MM.1S (cell line): Measurements from ENCODE around the gene PRKCB.

Source experiments
- DNase-seq: peaks from one replicate; pipeline ENCODE4 v3.0.0-alpha.2; 2015
- H2AFZ ChIP-seq: fragments of 300-600 bp; sonication (generic); 2 replicates; pipeline ENCODE4 v1.6.0; 2016; ENCODE audit warnings: antibody characterized with exemption, low read length
- H3F3A ChIP-seq: fragments of 300-600 bp; sonication (generic); 2 replicates; pipeline ENCODE4 v1.6.1; 2016; ENCODE audit warnings: mild to moderate bottlenecking, antibody characterized with exemption, low read length, moderate library complexity, mixed read lengths; ENCODE audit not compliant: insufficient read depth
- H3K27ac ChIP-seq: fragments of 300-600 bp; sonication (generic); 2 replicates; pipeline ENCODE4 v1.5.1; 2016; ENCODE audit warnings: mild to moderate bottlenecking, low read length
- H3K27me3 ChIP-seq: fragments of 300-600 bp; sonication (generic); replicated peaks from 2 replicates; pipeline ENCODE4 v1.6.0; 2016; ENCODE audit warnings: low read length; ENCODE audit not compliant: insufficient read depth
- H3K36me3 ChIP-seq: fragments of 300-600 bp; sonication (generic); replicated peaks from 2 replicates; pipeline ENCODE4 v1.6.1; 2016; ENCODE audit warnings: mild to moderate bottlenecking, low read length, mixed read lengths; ENCODE audit not compliant: insufficient read depth
- H3K4me1 ChIP-seq: fragments of 300-600 bp; sonication (generic); 2 replicates; pipeline ENCODE4 v1.6.1; 2016; ENCODE audit warnings: low read length, mixed read lengths
- H3K4me2 ChIP-seq: fragments of 300-600 bp; sonication (generic); 2 replicates; pipeline ENCODE4 v1.6.0; 2016; ENCODE audit warnings: low read depth, low read length
- H3K4me3 ChIP-seq: fragments of 300-600 bp; sonication (generic); 2 replicates; pipeline ENCODE4 v1.5.1; 2016; ENCODE audit warnings: low read length, mixed read lengths
- H3K79me2 ChIP-seq: fragments of 300-600 bp; sonication (generic); 2 replicates; pipeline ENCODE4 v1.6.1; 2016; ENCODE audit warnings: mixed run types, low read length, mixed read lengths
- H3K9ac ChIP-seq: fragments of 300-600 bp; sonication (generic); 2 replicates; pipeline ENCODE4 v1.6.1; 2016; ENCODE audit warnings: low read length, mixed read lengths
- H3K9me2 ChIP-seq: fragments of 300-600 bp; sonication (generic); replicated peaks from 2 replicates; pipeline ENCODE4 v1.6.1; 2016; ENCODE audit warnings: mild to moderate bottlenecking, low read length, mixed read lengths; ENCODE audit not compliant: insufficient read depth
- H3K9me3 ChIP-seq: fragments of 300-600 bp; sonication (generic); replicated peaks from 2 replicates; pipeline ENCODE4 v1.6.1; 2016; ENCODE audit warnings: mild to moderate bottlenecking, low read length, mixed read lengths; ENCODE audit not compliant: insufficient read depth
- H4K20me1 ChIP-seq: fragments of 300-600 bp; sonication (generic); 2 replicates; pipeline ENCODE4 v1.6.1; 2016; ENCODE audit warnings: mild to moderate bottlenecking, low read length, moderate library complexity, mixed read lengths; ENCODE audit not compliant: insufficient read depth
- EZH2 ChIP-seq: fragments of 300-600 bp; sonication (generic); optimal IDR thresholded peaks from 2 replicates; pipeline ENCODE3; 2017; ENCODE audit warnings: low read depth, mild to moderate bottlenecking, antibody characterized with exemption, low read length, mixed read lengths
- EZH2phosphoT487 ChIP-seq: fragments of 300-600 bp; sonication (generic); IDR thresholded peaks from 2 replicates; pipeline ENCODE4 v1.6.1; 2018; ENCODE audit warnings: antibody characterized with exemption, low read length
- TF ChIP-seq, protein P1 (sequence below): fragments of 300-600 bp; sonication (generic); IDR thresholded peaks from 2 replicates; pipeline ENCODE4 v1.5.1; 2016; ENCODE audit warnings: antibody characterized with exemption, low read length, mixed read lengths

Gene PRKCB

GRCh38 chr16:23981429-23982399, 145.9 kb downstream of the PRKCB start:
- Histone ChIP-seq H3F3A (no peaks in the 10 kb centered on the region), H3K9me2 (no peaks in the 10 kb centered on the region), H3K4me1 (no peaks in the 10 kb centered on the region), H3K4me3 (no peak overlapping the region), H3K79me2 (no peaks in the 10 kb centered on the region), H3K4me2 (no peak overlapping the region), H3K27me3 (no peaks in the 10 kb centered on the region), H4K20me1 (no peaks in the 10 kb centered on the region), H3K9ac (no peak overlapping the region), H3K27ac (no peak overlapping the region), H3K9me3 (no peaks in the 10 kb centered on the region), H3K36me3 (no peaks in the 10 kb centered on the region), H2AFZ (no peak overlapping the region)
- no peak for TF ChIP-seq EZH2phosphoT487
- TF ChIP-seq EZH2, result no peak
- TF ChIP-seq, protein P1, sequence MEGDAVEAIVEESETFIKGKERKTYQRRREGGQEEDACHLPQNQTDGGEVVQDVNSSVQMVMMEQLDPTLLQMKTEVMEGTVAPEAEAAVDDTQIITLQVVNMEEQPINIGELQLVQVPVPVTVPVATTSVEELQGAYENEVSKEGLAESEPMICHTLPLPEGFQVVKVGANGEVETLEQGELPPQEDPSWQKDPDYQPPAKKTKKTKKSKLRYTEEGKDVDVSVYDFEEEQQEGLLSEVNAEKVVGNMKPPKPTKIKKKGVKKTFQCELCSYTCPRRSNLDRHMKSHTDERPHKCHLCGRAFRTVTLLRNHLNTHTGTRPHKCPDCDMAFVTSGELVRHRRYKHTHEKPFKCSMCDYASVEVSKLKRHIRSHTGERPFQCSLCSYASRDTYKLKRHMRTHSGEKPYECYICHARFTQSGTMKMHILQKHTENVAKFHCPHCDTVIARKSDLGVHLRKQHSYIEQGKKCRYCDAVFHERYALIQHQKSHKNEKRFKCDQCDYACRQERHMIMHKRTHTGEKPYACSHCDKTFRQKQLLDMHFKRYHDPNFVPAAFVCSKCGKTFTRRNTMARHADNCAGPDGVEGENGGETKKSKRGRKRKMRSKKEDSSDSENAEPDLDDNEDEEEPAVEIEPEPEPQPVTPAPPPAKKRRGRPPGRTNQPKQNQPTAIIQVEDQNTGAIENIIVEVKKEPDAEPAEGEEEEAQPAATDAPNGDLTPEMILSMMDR, result no peak
- no peak for DNase-seq

DNA sequence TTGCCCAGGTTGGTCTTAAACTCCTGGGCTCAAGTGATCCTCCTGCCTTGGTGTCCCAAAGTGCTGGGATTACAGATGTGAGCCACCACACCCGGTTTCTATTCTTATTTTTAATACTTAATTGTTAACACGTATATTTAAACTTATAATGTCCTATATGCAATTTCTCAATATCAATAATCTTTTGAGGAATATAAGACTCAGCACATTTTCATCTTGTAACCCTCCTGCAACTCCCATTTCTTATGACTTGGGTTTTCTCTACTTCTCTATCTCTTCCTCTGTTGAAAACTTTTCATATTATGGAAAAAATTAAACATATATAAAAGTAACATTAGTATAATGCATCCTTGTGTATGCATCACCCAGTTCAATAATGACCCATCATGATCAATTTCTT, 150.7 kb downstream of the PRKCB start:
- H3K9me2 ChIP-seq, result no peaks in the 10 kb centered on the region
- H4K20me1 ChIP-seq, result no peaks in the 10 kb centered on the region
- H3K27ac ChIP-seq, result no peak overlapping the region
- no peaks in the 10 kb centered on the region for H3K9me3 ChIP-seq
- no peak for DNase-seq
- no peak overlapping the region for H3K4me3 ChIP-seq
- H3K4me1 ChIP-seq, result no peaks in the 10 kb centered on the region
- no peaks in the 10 kb centered on the region for H3F3A ChIP-seq
- no peaks in the 10 kb centered on the region for H3K36me3 ChIP-seq
- H3K9ac ChIP-seq, result no peak overlapping the region
- H3K4me2 ChIP-seq, result no peak overlapping the region
- no peak overlapping the region for H2AFZ ChIP-seq
- TF ChIP-seq EZH2phosphoT487 (no peak), EZH2 (no peak)
- TF ChIP-seq, protein P1, result no peak
- H3K27me3 ChIP-seq, result no peaks in the 10 kb centered on the region
- no peaks in the 10 kb centered on the region for H3K79me2 ChIP-seq

DNA sequence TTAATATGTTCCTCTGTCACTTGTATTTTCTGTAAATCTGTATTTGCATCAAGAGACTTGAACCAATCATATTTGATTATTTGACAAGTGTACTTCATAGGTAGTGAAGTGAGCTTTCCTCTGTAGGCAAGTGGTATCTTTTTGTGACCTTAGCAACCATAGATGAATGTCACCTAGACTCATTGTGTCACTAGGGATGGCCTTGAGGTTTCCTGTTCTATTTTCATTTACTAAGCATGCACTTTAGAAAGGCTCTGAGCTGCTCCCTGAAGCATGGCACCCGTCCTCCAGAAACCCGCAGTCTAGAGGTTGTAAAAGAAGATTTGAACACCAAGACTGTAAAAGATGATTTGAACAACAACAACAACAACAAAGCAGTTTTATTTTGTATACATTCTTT, 151.7 kb downstream of the PRKCB start:
- no peak for DNase-seq
- Histone ChIP-seq H3K9ac (no peak overlapping the region), H3K4me1 (no peaks in the 10 kb centered on the region), H4K20me1 (no peaks in the 10 kb centered on the region), H3K79me2 (no peaks in the 10 kb centered on the region), H3K9me3 (no peaks in the 10 kb centered on the region), H3K36me3 (no peaks in the 10 kb centered on the region), H3K27me3 (no peaks in the 10 kb centered on the region), H3K27ac (no peak overlapping the region), H3F3A (no peaks in the 10 kb centered on the region), H3K4me2 (no peak overlapping the region), H3K9me2 (no peaks in the 10 kb centered on the region), H3K4me3 (no peak overlapping the region), H2AFZ (no peak overlapping the region)
- TF ChIP-seq, protein P1, result no peak
- TF ChIP-seq EZH2phosphoT487 (no peak), EZH2 (no peak)
